Astrocyte of the spinal cord (primary cell): ENCODE data around the gene CUL1.

Experiments
- DNase-seq: peaks from one replicate; pipeline ENCODE4 v3.0.0; 2011; ENCODE audit warnings: low read depth, low spot score
- H3K4me3 ChIP-seq: 2 replicates; pipeline ENCODE4 v1.5.1; 2011; ENCODE audit warnings: low read depth, mild to moderate bottlenecking, low read length, moderate library complexity
- CTCF ChIP-seq: IDR thresholded peaks from 2 replicates; pipeline ENCODE4 v1.5.1; 2012; ENCODE audit warnings: low read depth, mild to moderate bottlenecking, low read length, inconsistent platforms
- in situ Hi-C: cut with HindIII; loops from 2 replicates; pipeline ENCODE4 v1.10.0; 2017; ENCODE audit warnings: low sequenced_read_pairs

CUL1 gene

GRCh38 chr7:148722340-148723165 lies 23.9 kb downstream of the CUL1 start:
- no peak overlapping the region for H3K4me3 ChIP-seq
- no peak for DNase-seq
- in situ Hi-C loops = no loop called here
- TF ChIP-seq CTCF = no peak

GRCh38 chr7:148723166-148723559 lies 24.5 kb downstream of the CUL1 start:
- DNase-seq = no peak
- H3K4me3 ChIP-seq = no peak overlapping the region
- in situ Hi-C loops = no loop called here
- no peak for TF ChIP-seq CTCF

DNA sequence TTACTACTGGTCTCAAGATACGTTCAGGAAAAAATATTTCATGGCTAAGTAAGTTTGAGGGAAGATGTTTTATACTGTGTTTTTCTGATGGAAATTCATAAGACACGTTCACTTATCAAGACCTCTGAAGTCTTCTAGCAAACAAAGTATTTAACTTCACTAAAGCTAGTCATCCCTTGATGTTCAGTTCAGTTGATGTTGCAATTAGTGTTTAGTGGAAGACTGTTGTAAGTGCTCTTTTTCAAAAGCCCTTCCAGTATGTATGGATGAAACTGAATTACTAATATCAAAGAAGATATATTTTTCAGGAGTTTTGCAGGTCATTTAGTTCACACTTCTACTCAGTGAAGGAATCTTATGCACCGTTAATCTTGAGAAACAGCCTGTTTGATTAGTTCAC lies 25.1 kb downstream of the CUL1 start:
- in situ Hi-C loops = no loop called here
- TF ChIP-seq CTCF = no peak

GRCh38 chr7:148726385-148726784 lies 27.7 kb downstream of the CUL1 start:
- in situ Hi-C loops = no loop called here
- no peak for TF ChIP-seq CTCF

More for the DNA sequence above, 25.1 kb downstream of the CUL1 start:
- H3K4me3 ChIP-seq = no peak overlapping the region
- DNase-seq = no peak

DNA sequence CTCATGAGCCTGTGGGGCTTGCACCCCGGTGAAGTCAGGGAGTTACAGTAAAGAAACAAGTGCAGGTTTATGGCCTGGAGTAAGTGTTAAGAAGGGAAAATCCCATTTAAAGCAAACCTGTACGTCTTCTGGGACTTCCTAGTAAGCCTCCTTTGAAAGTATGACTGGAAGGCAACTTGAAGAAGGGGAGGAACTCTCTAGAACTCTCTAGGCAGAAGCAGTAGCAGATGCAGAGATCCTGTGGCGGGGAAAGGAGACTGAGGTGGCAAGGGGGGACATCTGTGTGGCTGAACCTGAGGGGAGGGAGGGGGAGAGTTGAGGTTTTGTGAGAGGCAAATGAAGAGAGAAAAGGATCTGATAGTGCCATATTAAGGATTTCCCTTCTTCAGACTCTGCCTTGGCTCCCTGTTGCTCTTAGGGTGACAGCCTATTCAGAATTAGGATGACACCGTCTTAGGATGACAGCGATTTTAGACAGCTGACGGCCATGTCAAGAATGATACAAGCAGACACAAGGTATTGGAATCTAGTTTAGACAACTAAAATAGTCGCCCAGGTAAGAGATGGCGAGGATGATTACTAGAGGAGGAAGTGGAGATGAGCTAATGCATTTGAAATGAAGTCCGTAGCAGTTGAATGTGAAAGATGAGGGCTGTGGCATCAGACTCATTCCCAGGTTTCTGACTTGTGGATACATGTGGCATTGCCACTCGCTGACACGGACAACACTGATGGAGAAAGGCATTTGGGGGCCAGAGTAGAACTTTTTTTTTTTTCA lies 29.0 kb downstream of the CUL1 start:
- no peak for TF ChIP-seq CTCF

More at GRCh38 chr7:148726385-148726784, 27.7 kb downstream of the CUL1 start:
- no peak overlapping the region for H3K4me3 ChIP-seq
- DNase-seq = no peak

DNA sequence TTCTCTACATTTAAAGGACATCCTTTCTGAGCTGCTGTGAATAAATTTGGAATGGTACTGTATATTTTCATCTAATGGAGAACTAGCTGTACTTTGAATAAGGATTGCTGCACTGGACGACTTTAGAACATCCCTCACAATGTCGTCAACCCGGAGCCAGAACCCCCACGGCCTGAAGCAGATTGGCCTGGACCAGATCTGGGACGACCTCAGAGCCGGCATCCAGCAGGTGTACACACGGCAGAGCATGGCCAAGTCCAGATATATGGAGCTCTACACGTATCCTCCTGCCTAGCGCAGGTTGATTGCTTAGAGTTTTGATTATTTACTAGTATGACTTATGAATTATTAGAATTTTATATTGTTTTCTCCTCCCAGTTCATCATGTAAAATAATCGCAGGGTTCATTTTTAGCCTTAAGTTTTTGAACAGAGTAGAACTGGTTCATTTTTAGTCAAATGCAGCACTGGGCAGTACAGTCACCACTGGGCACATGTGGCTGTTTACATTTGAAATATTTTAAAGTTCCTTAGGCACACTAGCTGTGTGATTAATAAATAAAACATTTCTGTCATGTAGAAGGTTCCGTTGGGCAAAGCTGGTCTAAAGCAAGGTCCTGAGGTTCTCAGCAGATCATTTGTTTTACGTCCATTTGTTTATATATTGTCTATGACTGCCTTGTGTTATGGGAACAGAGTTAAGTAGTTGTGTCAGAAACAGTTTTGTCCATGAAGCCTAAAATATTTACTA lies 31.5 kb downstream of the CUL1 start:
- no peak for TF ChIP-seq CTCF
- in situ Hi-C loops = no loop called here
- DNase-seq = no peak
- H3K4me3 ChIP-seq = no peak overlapping the region

More for the DNA sequence above, 29.0 kb downstream of the CUL1 start:
- DNase-seq = no peak
- H3K4me3 ChIP-seq = no peak overlapping the region
- in situ Hi-C loops = no loop called here
